Activated CD4-positive, alpha-beta T cell treated with anti-CD3 and anti-CD28 coated beads, Interleukin-2, Interleukin-4, amounts not matched to agents 100 ng/mL and 50 ng/mL, durations not matched to agents 16 hours and 8 hours (primary cell): ENCODE measurements around the gene INSYN2B.

Experiments used
- DNase-seq: peaks from one replicate; pipeline ENCODE4 v3.0.0-alpha.2; 2020; ENCODE audit warnings: low spot score

INSYN2B gene

DNA sequence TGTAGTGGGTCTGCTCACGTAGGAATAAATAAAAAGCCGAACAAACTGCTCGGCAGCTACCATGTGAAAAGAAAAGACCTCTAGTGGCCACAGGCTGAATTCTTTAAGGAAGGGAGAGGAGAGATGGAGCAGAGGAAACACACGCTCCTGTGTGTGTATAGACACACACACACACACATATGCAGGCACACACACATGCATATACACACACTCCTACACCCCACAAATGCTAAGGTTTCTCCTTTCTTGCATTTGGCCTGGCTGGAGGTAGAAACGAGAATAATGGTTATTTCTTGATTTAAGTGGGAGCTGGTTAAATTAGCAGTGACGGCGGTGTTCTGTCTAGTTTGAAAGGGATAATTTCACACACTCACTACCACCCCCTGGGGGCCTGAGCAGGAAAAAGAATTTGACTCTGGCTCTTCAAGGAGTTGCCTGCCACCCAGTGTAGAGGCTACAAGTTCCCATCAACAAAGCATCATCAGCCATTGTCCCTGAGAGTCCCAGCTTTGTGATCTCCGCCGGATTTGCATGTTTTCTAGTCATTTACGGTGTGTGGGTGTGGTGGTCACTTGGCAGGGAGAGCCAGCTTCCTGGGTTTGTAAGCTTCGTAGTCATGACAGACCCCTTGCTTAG, at the start of gene INSYN2B:
Gene INSYN2B, minus strand, starts transcription at position 78 of the 636 bp plus-strand sequence. CDS start 96,597 bp downstream, outside the sequence.
- peak; percentile 16 for DNase-seq

DNA sequence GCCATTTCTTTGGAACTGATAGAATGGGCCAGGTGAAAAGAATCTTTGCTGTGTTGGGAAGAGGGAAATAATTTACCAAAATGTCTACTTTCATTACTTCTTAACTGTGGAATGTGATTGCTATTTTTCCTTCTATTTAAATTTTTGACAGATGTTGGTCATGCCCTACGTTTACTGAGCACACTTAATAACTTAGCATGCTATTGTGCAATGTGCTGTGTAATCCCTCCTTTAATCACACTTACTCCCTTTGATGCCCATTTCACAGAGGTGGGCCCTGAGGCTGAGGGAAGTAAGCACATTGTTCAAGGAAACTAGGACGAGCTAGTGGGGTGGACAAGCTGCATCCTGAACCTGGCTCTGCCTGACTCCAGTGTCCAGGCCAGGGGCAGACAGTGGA, 47.8 kb upstream of the INSYN2B start:
- no peak for DNase-seq

DNA sequence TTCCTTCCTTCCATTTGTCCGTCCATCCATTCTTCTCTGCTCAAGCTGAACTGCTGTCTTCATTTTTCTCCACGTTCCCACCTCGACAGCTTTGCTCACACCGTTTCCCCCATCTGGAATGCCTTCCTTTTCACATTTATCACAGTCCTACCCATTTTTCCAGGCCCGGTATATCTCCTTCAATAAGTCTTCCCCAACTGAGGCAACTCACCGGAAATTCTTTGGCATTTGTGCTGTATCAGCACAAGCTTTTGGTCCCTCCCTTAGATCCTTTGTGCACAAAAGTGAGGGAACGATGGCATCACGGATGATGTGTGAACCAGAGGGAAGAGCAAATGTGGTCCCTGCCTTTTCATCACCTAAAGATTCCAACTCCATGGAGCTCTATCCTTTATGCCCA, 45.6 kb upstream of the INSYN2B start:
- no peak for DNase-seq

DNA sequence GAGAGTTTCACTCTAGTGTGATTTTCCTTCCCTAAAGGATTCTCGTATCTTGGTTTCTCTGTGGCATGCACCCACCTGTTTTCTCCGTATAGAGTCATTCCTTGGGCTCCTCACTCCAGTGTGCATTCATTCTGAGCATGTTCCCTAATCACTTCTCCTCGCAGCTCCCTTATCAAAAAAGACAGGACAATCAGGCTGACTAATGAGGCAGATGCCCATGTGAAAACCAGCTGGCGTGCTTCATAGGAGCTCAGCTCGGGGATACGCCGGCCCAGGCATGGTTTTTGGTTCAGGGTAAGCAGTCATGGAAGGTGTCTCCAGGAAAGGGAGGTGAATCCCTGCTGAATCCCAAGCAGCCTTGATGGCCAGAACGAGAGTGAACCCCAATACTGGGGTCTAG, 41.2 kb upstream of the INSYN2B start:
- no peak for DNase-seq

DNA sequence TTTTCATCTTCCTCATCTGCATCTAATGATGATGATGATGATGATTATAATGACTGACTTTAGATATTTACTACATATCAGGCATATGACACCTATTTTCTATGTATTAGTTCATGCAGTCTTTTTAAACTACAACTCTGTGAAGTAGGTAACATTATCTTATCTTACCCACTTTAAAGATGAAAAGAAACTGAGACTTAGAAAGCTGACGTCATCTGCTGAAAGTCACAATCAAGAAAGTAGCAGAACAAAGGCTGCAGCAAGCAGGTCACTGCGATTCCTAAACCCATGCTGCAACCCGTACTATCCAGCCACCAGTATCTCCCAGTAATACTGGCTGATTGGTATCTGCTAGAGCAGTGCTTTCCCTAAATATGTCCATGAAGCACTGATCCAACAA, 40.1 kb upstream of the INSYN2B start:
- DNase-seq, result no peak

DNA sequence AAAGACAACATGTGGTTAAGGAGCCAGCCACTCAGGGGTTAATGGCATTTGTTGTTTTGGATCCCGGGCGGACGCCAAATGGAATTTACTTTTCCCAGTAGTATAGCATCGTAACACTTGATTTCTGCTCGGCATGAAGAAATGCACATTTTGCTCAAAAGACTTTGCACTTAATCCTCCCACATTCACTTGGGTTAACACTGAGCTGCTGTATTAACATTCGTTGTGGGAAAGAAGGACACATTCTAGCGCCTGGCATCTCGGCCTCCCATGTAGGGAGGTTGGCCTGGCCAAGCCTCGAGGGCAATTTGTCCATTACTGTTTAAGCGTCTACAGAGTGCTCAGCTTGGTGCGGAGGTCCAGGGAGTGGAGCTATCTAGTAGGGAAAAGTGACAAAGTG, 32.3 kb upstream of the INSYN2B start:
- no peak for DNase-seq

DNA sequence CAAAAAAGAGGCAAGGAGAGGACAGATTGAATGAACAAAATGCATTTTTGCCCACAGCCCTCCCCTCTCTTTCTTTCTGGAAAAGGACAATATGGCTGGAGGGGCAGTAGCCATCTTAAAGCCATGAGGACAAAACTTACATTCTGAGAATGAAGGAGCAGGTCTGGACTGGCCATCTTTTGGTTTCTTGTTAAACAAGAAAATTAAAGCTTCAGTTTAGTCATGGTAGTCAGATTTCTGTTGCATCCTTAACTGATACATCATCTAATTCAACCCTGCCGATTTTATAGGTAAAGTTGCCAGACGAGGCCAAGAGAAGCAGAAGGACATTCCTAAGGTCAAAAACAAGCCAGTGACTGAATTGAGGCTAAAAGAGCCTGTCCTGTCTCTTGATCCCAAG, 31.5 kb upstream of the INSYN2B start:
- no peak for DNase-seq

DNA sequence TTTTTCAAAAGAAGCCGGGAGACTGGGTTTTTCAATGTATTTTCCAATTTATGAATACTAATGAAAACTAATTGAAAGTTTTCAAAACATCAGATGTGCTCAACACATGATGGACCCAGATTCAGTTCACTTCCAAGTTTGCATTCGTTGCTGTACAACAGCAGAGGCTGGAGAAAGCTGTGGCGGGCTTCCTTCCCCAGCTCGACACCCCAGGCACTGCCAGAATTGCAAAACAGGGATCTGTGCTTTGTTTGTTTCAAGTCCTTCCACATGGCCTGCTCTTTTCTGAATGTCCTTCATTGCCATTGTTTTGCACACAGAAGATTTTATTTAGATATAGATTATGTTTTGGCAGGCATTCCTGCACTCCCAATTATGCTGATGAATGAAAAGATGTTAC, 30.3 kb upstream of the INSYN2B start:
- no peak for DNase-seq

DNA sequence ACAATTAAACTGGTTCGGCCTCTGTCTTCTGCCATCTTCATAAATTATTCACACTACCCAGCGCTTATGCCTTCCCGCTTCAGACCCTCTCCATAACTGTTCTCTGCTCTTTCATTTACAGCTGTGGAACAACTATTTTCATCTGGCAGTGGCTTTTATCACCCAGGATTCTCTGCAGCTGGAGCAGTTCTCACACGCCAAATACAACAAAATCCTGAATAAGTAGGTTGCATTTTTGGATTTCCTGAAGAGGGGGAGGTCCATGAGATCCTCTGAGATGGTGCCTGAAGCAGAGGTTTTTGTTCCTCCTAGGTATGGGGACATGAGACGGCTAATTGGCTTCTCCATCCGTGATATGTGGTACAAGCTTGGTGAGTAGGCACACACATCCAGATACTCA, 28.1 kb upstream of the INSYN2B start:
- DNase-seq, result no peak

DNA sequence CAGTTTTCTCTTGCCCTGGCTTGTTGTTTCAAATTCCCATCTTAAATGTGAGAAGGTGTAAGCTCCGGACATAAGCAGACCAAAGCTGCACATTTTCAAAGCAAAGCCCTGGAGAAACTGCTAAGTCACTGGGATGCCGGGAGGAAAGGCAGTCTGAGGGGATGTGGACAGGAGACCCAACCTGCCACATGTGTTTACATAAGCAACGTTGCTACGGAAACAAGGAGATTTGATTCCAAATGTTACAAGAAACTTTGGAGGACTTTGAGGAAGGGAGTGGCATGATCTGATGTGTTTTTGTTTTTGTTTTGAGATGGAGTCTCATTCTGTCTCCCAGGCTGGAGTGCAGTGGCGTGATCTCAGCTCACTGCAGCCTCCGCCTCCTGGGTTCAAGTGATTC, 25.7 kb upstream of the INSYN2B start:
- no peak for DNase-seq

DNA sequence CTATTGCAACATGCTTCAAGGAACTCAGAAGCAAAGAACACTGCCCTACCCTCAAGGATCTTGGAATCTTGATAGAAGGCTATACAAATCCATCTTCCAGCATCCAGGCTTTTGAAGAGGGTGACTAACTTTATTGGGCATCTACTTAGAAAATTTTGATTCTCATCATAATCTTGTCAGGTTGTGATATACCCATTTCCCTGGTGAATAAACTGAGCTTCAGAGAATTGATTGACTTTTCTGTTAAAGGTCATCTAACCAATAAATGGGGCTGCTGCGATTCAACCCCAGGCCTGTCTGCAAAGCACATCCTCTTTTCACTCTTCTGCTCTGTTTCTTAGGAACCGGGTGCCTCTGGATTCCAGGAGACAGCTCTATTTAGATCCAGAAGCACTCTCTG, 19.9 kb upstream of the INSYN2B start:
- DNase-seq, result no peak

DNA sequence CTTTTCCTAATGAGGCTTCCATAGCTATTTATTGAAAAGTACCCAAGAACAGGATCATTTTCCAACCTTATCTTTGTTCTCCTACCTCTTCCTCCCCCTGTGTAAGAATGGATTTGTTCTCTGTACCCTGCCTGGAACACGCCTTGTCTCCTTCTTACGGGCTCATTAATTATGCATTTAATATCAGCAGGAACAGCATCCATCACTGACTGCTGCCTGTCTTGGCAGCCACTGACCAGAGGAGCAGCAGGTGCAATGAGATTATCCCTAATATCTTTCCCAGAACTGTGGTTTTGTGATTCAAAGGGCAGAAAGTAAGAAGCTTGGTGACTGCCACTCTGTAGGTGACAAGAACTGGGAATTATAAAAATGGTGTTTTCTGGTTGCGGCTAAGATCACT, 19.3 kb upstream of the INSYN2B start:
- no peak for DNase-seq

DNA sequence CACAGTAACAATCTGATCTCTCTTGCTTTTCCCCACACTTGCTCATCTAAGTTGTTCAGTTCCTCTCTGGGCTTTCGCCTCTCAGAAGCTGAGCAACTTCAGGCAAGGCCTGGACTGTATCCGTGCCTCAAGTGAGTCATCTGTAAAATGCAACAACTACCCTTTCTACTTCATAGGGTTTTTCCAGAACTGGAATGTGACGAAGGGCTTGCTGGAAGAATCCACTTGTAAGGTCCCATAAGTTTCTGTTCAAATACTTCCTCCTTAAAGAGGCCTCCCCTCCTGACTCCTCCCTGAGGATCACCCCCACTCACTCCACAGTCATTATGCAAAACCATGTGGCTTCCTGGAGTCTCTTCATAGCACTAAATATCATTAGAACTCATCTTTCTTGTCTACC, 17.5 kb upstream of the INSYN2B start:
- DNase-seq, result no peak

DNA sequence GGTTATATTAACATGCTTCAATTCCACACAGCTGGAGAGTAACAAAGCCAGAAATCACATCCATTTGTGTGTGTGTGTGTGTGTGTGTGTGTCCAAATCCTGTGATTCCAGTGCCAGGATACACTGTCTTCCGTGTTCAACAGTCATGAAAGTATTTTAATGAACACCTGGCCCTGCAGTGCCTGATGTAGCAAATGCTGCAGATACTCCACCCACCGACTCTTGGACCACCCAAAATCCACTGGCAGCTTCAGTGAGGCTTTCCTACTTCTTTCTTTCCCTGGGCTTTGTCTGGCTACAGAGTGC, 13.1 kb upstream of the INSYN2B start:
- no peak for DNase-seq

DNA sequence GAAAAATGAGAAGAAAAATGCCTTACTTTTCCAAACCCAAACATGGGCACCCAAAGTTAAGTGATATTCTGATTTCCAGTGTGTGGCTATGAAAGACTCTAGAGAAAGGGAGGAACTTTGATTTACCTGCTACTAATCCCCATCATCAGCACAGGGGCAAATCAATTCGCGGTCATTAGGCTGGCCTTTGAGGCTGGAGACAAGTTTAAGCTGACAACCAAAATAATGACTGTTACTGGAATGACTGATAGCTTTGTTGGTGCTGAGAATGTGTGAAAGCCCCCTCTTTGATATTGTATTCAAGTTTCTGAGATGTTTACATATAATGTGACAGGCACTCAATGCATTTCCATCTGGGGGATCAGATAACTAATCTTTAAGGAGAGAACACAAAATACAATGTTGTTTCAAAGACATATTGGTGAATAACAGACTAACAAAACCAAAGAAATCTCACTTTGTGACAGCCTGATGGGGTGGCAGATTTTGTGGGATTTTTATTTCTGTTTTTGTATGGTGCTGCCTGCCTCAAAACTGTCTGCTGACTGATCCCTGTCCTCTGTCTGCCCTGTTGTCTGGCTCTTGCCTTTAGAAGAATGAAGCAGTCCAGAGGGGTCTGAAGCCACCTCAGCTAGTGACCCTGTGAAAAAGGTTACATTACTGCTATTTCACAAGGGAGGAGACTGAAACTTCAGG, 12.6 kb upstream of the INSYN2B start:
- no peak for DNase-seq

DNA sequence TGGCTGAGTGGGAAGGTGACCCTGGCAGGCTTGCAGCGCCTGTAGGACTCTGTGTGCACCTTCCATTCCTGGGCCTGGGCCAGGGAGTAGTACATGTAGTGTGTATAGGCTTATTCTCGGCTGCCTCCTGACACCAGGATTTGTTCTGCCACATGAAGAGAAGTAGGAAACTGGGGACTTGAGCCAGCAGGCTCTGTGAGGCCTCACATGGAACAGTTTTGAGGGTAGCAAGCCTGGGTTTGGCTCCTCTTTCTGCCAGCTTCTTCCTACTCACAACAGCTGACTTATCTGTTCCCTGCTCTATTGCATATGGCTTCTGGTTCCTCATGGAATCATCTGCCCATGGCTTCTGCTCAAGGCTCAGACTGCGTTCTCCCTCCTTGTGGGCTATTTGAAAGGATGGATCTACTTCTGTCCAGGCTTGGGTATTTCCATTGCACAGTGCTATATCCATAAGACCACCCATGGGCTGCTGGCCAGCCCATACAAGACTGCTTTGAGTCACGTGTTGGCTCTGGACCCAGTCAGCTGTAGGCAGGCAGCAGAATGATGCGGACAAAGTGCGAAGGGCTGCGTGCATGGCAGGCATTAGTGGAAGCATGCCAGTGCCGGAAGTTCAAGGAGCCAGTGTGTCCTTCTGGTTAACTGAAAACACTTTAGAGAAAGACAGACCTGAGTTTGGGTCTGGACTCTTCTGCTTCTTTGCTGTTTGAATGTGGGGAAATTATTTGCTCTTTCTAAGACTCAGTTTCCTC, 11.0 kb upstream of the INSYN2B start:
- no peak for DNase-seq

DNA sequence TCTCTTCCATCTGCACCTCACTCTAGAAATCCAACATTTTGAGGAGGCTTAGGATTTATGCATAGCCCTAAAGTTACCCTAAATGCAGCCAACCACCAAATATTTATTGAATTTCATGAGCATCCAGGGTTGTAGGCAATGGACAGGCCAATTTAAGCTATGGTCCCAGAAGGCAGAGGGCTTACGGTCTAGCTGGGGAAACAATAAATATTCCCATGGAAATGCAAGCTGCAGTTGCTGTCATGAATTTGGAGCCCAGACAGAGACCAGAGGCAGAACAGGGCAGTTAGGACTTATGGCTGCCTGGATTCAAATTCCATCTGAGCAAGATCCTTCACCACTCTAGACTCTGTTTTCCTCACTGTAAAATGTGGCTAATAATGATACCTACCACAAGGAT, 9.1 kb upstream of the INSYN2B start:
- DNase-seq, result no peak

DNA sequence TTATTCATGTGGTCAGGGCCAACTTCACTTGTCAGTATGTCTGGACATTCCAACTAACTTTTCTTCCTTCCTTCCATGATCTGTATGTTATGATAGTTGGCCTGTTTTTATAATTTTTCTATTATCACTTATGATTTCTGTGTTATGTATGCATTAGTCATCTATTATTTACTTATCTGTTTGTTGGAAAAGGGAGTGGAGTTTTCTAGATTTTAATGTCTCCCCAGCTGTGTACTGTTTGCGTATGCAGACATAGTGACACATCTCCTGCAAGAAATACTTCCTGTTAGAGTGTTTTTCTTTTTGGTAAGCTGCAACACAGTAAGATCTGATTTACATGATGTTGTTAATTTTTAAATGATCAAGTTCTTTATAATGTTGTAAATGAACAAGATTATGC, 8.7 kb upstream of the INSYN2B start:
- DNase-seq, result no peak

DNA sequence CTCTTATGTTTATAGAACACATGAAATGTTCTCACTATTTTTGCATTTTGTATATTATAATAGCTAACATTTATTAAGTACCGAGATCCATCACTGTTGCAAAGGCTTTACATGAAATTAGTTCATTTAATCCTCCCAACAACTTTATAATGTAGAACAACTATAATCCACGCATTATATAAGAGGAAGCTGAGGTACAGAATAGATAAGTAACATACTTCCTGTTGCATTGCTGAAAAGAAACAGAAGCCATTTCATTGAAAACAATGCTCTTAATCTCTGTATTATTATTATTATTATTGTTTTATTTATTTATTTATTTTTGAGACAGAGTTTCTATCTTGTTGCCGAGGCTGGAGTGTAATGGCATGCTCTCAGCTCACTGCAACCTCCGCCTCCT, 7.9 kb upstream of the INSYN2B start:
- DNase-seq, result no peak

DNA sequence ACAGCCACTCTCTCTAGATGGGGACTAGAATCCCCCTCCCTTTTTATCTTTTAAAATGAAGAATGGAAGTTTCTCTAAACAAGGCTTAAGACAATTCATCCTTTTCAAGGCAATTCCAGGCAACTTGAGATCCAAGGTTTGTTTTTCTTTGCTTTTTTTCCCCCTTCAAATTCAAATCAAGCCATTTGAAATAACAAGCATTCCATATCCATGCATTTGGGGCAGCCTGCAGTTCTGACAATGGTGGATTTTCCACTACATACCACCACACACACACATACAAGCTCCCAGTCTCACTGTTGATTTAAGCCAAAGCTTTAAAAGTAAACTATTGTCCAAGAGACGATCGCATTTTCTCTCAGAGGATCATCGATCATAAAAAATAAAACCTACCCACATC, 424 bp downstream of the INSYN2B start:
- no peak for DNase-seq

DNA sequence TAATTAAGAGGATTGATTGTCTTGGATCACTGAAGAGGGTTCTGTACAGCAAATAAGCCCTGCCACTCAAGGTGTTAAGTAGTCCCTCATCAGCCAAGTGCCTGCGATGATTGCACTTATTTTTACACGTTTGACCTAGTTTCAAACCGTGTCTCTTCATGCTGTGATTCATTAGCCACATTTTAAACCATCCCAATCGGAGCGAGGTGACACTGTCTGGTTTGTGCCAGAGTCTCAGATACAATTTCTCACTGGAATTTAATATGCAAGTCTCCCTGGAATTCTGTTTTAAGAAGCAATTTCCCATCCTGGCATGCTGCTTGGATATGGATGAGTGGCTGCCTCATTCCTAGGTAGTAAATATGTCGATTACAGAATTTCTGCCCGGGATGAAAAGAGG, 1.6 kb downstream of the INSYN2B start:
- DNase-seq, result no peak

DNA sequence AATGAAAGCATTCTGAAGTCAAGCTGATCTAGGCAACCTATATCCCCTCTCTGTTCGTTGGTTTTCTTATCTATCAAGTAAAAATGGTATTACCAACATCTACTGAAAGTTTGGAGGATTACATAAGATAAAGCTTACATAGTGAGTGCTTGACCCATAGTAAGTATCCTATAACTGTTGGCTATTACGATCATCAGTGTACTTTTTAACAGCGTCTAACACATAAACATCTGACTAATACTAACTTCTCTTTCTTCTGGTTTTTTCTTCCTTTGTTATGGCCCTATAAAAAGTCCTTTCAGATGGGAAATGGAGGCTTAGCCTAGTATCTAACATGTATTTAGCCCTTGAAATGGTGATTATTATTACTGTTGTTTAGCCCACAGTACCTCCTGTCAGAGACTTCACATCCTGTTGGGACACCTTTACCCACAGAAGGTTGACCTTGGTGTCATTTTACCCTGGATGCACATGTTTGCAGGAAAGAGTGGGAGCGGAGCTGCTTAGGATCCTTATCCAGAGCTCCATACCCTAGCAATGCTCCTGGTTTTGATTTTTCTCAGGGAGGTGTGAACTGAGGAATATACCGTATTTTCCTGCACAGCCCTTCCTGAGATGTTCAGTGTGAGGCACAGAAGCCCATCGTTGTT, 6.0 kb downstream of the INSYN2B start:
- DNase-seq, result no peak

DNA sequence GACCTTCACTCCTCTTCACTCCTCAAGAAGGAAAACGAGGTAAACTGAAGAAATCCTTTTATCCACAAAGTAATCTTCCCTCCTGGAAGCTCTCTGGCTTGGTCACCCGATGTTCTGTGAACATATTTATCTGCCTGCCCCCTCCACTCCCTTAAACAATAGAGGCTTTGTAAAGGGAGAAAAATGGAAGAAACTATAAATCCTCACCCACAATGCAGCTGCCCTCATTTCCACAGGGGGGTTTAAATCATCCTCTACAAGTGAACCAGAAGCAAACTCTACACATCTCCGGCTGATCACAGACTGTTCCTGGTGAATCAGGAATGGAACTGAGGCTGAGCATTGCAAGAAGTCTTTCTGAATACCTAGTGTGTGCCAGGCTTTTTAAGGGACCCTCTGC, 7.2 kb downstream of the INSYN2B start:
- DNase-seq, result no peak
